ENCODE measurements around the gene METTL9.
"Not testable (repeated sequence)": the region's sequence is repeated elsewhere in the genome, so short reads cannot be mapped to it uniquely, and the experiment has no call there.

- TF ChIP-seq EZH2 (IDR thresholded peaks at IDR 0.05); POLR2AphosphoS5 (IDR thresholded peaks at IDR 0.05; ENCODE audit: borderline replicate concordance, low read depth, low read length); FOXP2 (optimal IDR thresholded peaks at IDR 0.05; ENCODE audit: control extremely low read depth, extremely low read length, insufficient read depth): not testable (repeated sequence)
These were observed 30.5 kb downstream of the METTL9 start for GRCh38 chr16:21629616-21630539.
